GM18511 (cell line): ENCODE data around the gene FAM227A.
"Not testable (repeated sequence)": the region's sequence is repeated elsewhere in the genome, so short reads cannot be mapped to it uniquely, and the experiment has no call there.

Experiments
- ATAC-seq: cut with Tn5 transposase; IDR thresholded peaks from one replicate; pipeline ENCODE4 v1.9.1; 2021; ENCODE audit warnings: mild to moderate bottlenecking, moderate library complexity; ENCODE audit not compliant: unreplicated experiment

FAM227A gene

DNA sequence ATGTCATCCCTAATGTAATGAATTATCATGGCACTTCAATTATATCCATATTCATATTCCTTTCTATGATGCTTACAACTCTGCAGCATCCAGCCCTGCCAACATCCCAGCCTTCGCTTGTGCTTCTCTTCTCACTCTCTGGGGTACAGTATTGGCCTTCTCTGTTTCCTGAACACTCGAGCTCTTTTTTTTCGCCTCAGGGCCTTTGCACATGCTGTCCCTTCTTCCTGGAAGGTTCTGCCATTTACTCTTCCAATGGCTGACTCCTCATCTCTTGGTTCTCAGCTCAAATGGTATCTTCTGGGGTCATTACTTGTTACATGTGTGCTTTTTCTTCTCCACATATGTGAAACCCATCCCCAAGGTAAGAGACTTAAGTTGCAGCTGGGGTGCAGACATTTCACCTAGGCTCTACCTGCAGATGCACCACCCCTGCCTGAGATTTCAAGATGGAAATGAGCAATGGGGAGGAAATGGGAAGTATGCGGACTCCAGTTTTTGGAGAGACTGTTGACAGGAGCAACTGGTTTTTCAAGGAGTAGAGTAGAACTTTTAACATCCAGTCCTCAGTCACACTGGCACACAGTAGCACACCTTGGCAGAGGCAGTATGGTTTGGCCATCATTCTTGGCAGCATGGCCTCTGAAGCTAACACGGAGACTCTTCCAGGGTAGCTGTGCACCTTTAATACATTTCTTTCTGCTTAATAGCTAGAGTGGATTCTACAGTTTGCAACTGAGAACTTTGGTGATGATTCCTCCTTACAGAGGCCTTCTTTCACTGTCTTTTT lies 43.8 kb downstream of the FAM227A start:
- ATAC-seq: no peak

GRCh38 chr22:38611559-38611958 lies 44.6 kb downstream of the FAM227A start:
- no peak for ATAC-seq

- no peak for ATAC-seq
Observed at GRCh38 chr22:38610234-38610633, 46.0 kb downstream of the FAM227A start.

- no peak for ATAC-seq
Observed at GRCh38 chr22:38608992-38609750, 47.0 kb downstream of the FAM227A start.

- ATAC-seq: no peak
Observed at GRCh38 chr22:38607680-38608079, 48.5 kb downstream of the FAM227A start.

DNA sequence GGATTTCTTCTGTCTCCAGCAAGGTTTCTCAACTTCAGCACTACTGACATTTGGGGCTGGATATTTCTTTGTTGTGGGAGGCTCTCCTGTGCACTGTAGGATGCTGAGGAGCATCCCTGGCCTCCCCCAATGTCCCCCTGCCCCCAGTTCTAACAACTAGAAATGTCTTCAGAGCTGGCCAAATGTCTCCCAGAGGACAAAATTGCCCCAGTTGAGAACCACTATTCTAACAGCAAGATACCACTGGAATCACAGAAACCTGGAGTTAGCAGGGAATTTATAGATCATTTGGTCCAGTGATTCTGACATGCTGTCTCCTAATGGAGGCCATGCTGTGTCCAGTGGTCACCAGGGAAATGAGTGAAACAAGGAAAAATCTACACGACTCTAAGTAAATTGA lies 54.0 kb downstream of the FAM227A start:
- no peak for ATAC-seq

GRCh38 chr22:38601221-38601764 lies 54.9 kb downstream of the FAM227A start:
- ATAC-seq: no peak

DNA sequence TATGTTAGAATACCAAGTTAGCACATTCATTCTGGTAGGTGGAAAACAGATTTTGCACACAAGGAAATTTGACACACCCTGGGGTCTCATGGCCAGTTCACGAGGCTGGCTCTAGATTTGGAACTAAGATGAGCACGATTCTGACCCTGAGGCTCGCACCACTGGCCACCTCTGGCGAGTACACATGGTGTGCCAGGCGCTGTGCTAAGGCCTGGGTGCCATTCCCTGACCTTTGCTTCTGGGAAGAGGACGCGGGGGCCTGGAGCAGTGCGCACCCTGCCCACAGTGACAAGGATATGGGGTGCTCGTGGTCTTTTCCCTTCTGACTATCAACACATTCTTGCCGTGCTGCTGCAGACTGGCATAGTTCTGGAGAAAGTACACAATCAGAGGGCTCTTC lies 56.7 kb downstream of the FAM227A start:
- ATAC-seq: no peak

GRCh38 chr22:38582923-38583322 lies 73.3 kb downstream of the FAM227A start:
- not testable (repeated sequence) for ATAC-seq

- no peak for ATAC-seq
Observed at GRCh38 chr22:38578505-38578904, 77.7 kb downstream of the FAM227A start.

GRCh38 chr22:38572065-38572464 lies 84.1 kb downstream of the FAM227A start:
- ATAC-seq: no peak

- ATAC-seq: peak; percentile 33
Observed at GRCh38 chr22:38570779-38571364, 85.3 kb downstream of the FAM227A start.

GRCh38 chr22:38569972-38570778 lies 86.0 kb downstream of the FAM227A start, which contains the start of gene DMC1:
Gene DMC1, minus strand, starts transcription at chr22:38570183. Its CDS starts 1,927 bp downstream, at chr22:38568256.
- ATAC-seq: peak; percentile 58

DNA sequence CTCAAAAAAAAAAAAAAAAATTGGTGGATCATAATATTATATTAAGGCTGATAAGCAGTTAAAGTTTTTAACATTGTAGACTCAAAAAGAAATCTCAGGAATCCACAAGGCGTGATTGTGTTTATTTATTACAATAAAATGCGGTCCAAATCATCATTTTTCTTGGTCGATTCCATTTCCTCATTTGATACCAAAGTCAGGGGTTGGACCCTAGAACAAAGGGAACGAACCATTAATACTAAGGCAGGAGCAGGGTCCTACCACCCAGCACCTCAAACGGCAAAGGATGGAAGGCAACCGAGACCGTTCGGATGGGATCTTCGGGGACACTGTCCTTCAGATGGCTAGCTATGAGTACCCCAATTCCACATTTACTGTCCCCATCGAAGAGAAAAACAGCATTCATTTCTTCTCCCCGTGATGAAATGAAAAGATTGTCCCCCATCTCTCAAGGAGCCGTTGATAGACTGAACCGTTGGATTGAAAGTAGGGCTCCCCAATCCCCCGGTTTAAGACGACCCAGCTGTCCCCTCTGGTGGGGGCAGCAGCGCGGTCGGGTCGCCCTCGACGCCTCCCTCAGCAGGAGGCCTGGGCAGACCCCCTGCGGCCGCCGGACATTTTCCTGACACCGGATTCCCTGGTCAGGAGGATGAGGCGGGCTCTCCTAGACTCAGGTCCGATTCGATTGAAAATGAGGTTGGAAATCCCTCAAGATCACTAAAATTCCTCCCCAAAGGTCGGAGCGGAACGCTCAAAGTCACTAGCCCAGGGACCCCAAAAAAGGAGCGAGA lies 86.8 kb downstream of the FAM227A start:
- ATAC-seq: no peak

DNA sequence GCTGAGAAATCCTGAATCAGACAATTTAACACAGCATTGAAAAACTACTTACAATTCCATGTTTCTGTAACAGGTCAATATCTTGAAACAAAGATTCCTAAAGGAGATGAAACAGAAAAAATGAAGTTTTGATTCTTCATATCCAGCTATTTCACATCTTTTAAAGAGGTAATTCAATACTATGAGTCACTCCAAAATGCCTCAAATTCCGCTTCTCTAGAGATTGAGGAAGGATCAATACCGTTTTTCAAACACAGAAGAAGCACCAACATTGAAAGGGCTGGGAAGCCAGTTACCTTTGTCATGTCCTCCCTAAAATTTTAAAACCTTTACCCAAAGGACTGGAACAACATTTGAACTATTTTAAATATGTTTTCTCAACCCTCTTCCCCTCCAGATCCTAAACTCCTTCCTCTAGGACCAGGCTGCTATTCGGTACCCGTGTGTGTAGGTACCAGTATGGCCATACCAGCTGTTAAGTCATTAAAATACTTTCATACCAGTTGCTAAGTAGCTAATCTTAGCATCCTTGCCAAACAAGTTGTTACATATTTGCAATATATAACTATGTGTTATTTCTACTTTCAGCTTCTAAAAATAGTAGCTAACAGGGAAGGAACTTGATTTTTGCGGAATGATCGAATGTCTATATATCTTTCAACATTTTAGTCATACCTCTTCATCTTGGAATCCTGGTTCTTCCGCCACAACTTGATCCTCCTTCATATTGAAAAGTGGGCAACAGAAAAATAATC lies 88.5 kb downstream of the FAM227A start:
- no peak for ATAC-seq

DNA sequence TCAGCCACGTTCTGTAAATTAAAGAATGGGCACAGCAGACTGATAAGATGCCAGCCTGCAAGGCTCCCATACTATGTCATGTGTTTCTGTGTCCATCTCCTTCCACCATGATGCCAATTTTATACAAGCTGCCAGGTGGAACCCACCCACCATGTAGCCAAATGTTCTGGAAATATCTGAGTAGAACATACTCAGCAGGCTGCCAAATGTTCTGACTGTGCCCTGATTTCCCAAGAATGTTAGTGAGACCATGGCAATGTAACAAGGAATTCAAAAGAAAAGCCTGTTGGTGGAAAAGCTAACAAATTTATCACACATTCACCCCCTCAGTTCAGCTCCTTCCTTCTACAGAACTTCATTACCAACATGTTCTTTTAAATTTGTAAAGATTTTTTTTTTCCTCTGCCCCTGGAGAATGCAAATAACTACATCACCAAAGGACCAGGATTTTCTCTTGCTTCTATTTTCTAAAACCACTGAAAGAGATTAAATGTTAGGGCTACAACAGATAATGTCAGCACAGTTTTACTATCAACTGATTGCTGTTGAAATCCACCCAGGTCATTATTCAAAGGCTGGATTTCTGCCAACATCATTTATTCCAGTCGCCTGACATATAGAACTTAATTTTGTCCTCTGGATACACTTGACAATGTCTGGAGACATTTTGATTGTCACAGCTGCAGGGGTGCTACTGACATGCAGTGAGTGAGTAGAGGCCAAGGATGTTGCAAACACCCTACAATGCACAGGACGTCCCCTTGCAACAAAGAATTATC lies 89.3 kb downstream of the FAM227A start:
- no peak for ATAC-seq

DNA sequence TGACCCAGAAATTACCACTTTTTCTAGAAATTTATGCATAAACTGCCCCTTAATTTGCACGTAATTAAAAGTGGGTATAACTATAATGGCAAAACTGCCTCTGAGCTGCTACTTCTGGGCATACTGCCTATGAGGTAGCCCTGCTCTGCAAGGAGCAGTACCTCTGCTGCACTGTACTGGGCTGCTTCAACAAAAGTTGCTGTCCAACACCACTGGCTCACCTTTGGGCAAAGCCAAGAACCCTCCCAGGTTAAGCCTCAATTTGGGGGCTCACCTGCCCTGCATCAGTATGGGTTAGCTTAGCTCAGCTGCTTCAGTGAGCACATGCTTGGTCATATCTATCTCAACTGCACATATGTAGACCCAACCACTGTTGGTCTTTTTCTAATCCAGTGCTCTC lies 90.8 kb downstream of the FAM227A start:
- ATAC-seq: no peak

GRCh38 chr22:38564669-38565068 lies 91.5 kb downstream of the FAM227A start:
- ATAC-seq: no peak
